ENCODE data around the gene SEC31A. TPM values are rescaled to one million over a fixed set of nuclear protein-coding genes. Genes with fewer than 3 reads are reported as not detected.
"Not testable (repeated sequence)": the region's sequence is repeated elsewhere in the genome, so short reads cannot be mapped to it uniquely, and the experiment has no call there.

The SEC31A gene, protein sequence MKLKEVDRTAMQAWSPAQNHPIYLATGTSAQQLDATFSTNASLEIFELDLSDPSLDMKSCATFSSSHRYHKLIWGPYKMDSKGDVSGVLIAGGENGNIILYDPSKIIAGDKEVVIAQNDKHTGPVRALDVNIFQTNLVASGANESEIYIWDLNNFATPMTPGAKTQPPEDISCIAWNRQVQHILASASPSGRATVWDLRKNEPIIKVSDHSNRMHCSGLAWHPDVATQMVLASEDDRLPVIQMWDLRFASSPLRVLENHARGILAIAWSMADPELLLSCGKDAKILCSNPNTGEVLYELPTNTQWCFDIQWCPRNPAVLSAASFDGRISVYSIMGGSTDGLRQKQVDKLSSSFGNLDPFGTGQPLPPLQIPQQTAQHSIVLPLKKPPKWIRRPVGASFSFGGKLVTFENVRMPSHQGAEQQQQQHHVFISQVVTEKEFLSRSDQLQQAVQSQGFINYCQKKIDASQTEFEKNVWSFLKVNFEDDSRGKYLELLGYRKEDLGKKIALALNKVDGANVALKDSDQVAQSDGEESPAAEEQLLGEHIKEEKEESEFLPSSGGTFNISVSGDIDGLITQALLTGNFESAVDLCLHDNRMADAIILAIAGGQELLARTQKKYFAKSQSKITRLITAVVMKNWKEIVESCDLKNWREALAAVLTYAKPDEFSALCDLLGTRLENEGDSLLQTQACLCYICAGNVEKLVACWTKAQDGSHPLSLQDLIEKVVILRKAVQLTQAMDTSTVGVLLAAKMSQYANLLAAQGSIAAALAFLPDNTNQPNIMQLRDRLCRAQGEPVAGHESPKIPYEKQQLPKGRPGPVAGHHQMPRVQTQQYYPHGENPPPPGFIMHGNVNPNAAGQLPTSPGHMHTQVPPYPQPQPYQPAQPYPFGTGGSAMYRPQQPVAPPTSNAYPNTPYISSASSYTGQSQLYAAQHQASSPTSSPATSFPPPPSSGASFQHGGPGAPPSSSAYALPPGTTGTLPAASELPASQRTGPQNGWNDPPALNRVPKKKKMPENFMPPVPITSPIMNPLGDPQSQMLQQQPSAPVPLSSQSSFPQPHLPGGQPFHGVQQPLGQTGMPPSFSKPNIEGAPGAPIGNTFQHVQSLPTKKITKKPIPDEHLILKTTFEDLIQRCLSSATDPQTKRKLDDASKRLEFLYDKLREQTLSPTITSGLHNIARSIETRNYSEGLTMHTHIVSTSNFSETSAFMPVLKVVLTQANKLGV
- 65.6 and 93.7 TPM in 2 replicates for total RNA-seq (2014; rRNA removed; shearing (Covaris generic))
- polyA plus RNA-seq (2015; cell fraction: cytosol; rRNA removed) = 92.6 and 115 TPM in 2 replicates
- polyA plus RNA-seq (2015; cell fraction: nucleus; rRNA removed) = 257 and 277 TPM in 2 replicates

DNA sequence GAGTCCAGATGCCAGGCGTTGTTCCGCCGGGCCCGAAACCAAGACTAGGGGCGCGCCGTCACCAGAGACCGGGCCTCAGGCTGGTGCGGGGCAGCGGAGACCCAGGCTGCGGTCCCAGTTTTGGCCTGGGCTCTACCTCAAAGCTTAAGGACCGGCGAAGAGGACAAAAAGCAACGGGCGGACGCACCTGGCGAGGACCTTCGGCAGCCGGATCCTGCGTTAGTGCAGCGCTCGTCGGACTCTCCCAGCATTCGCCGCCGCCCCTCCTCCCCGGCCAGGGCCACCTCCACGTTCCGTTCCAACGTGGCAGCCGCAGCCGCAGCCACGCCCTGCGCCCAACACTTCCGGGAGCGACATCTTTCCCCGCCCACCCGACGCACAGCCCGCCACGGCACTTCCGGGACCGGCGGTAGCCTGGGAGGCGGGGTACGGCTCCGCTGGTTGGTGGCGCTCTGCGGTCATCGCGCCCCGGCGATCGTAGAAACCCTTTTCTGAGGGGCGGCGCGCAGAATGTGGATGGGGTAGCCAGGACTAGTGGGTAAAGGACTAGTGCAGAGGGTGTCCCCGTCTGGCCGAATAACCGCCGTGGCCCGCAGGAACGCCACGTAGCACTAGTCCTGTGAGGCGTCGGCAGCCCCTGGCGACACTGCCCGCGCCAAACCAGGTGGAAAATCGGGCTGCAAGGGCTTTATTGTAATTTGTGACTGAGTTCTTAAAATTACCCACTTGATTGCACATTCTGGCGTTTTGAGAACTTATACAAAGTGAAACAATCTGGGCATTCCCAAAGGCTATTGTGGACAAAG lies at the start of gene SEC31A:
Gene SEC31A (minus strand): TSS at position 253 of the 806 bp plus-strand sequence. CDS start 9,217 bp downstream, outside the sequence.
- peak; percentile 95 for DNase-seq (ENCODE audit: low read depth)

DNA sequence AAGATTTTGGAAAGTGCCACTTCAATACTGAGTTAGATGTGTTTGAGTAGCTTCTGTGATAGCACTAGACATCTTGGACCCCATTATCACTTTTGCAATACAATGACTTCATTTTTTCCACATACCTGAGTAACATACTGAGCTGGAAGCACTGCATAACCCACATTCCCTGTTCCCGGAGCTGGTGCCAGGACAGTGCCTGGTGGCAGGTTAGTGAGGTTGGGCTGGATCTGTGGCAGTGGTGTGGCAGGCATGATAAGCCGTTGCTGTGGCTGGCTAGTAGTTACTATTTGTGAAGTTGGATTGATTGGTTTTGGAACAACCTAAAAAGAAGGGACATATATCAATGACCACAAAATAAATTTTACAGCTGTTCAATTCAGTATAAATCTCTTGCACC lies 48.5 kb upstream of the SEC31A start:
- no peak for DNase-seq (ENCODE audit: low read depth)

DNA sequence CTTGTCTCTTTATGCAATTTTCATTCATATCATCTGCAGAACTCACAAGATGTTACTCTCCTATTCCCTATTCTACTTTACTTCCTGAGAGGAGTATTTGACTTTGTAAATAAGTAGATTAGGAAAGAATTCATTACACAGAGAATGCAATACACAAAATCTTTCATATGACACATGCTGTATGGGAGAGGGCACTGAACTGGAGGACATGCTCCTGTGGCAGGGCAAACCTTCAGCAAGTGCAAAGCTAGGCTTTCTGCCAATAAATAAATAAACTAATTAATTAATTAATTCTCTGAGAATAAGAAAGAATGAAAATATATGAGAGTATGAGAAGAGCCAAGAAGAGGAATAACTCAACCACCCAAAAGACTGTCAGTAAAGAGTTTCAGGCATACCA lies 43.5 kb upstream of the SEC31A start:
- DNase-seq (ENCODE audit: low read depth) = no peak

DNA sequence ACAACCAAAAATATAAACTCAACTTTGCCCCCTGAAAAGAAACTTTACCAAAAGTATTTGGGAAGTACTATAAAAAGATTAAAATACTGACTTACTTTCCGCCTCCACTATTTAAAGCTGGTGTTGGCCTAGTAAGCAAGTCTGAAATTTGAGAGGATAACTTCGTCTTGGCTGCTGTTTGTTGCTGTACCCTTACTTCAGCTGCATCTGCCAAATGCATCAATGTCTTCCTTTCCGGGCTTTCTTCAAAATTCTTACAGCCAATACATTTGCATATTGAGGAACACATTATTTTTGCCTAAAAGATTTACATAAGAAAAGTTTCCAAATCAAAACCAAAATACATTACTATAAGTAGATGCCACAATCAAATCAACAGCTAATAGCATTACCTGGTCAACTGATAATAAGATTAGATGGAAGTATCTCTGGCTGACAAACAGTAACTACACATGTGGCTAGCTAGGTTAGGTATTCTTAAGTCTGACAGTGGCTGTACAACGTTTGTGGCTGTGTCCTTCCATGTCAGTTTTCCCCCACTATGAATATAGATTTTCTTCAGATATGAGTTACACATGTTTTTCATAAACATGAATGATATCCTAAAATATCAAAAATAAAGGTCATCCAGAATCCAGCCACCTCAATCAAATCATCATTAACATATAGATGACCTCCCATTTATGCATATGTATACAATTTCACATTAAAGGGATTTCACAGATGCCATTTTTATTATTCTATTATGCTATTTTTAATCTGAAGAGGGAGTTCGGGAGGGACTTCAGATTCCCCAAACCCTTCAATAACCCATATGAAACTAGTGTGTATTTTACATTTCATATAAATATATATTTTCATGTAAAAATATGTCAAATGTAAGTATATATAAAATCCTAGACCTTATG lies 40.1 kb upstream of the SEC31A start:
- DNase-seq (ENCODE audit: low read depth) = no peak

DNA sequence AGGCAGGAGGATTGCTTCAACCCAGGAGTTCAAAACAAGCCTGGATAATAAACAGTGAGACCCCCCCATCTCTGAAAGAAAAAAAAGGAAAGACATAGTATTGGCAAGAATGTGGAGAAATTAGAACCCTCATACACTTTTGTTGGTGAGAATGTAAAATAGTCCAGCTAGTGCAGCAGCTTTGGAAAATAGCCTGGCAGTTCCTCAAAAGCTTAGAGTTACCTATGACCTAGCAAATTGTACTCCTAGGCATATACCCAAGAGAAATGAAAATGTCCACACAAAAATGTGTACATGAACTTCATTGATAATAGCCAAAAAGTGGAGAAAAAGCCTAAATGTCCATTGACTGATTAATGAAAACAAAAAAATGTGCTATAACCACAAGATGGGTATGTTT lies 30.8 kb upstream of the SEC31A start:
- DNase-seq (ENCODE audit: low read depth) = no peak

DNA sequence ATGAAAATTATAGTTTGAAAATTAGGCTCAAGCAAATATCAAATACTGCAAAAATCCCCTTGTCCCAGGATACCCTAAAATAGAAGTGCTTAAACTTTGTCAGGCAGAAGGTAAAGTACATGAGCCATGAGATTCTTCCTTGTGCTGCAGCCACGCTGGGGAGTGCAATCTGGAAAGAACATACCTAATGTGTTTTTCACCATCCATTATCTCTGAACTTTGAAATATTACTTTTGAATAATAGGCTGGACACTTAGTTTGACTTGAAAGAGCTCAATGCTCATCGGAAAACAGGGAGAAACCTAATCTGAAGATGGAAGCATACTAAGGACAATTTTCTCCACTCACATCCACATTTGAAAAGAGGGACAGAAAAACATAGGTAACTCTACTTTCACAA lies 28.4 kb upstream of the SEC31A start:
- DNase-seq (ENCODE audit: low read depth) = no peak

DNA sequence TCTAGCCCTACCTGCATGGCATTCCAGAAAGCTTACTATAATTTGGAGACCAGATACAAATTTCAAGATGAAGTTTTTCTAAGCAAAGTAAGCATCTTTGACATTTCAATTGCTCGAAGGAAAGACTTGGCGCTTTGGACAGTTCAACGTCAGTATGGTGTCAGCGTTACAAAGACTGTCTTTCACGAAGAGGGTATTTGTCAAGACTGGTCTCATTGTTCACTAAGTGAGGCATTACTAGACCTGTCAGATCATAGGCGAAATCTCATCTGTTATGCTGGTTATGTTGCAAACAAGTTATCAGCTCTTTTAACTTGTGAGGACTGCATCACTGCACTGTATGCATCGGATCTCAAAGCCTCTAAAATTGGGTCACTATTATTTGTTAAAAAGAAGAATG lies 27.1 kb upstream of the SEC31A start:
- no peak for DNase-seq (ENCODE audit: low read depth)

DNA sequence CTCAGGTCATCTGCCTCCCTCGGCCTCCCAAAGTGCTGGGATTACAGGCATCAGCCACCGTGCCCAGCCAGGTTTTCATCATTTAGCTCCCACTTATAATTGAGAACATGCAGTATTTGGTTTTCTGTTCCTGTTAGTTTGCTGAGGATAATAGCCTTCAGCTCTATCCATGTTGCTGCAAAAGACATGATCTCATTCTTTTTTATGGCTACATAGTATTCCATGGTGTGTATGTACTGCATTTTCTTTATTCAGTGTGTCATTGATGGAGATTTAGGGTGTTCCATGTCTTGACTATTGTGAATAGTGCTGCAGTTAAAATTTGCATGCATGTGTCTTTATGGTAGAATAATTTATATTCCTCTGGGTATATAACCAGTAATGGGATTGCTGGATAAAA lies 23.0 kb upstream of the SEC31A start:
- not testable (repeated sequence) for DNase-seq (ENCODE audit: low read depth)

DNA sequence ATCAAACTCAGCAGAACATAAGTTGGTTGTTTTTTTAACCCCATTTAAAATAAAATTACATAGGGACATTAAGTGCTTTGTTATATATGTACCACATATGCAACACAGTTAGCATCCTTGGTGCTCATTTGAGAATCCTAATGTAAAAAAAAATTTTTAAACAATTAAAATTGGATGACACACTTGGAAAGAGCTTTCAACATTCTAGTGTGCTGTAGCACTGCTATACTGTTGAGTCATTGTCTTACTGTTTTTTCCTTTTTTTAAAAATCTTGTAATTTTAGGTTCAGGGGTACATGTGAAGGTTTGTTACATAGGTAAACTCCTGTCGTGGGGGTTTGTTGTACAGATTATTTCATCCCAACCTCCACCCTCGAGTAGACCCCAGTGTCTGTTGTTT lies 22.4 kb upstream of the SEC31A start:
- no peak for DNase-seq (ENCODE audit: low read depth)

DNA sequence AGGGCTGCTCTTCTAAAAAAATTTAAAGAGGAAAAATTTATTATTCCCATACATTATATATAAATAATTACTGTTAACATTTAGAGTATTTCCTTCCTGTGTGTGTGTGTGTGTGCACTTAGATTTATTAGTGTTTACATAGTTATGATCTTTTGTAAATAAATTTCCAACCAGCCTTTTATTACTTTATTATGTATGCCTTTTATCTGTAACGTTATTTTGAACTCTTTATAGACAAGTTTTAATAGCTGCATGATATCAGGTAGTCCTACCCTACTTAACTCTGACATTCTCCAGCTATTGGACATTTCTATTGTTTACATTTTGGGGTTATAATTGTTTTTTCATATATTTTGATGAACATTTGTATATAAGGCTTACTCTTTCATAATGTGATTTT lies 18.4 kb upstream of the SEC31A start:
- DNase-seq (ENCODE audit: low read depth) = no peak

DNA sequence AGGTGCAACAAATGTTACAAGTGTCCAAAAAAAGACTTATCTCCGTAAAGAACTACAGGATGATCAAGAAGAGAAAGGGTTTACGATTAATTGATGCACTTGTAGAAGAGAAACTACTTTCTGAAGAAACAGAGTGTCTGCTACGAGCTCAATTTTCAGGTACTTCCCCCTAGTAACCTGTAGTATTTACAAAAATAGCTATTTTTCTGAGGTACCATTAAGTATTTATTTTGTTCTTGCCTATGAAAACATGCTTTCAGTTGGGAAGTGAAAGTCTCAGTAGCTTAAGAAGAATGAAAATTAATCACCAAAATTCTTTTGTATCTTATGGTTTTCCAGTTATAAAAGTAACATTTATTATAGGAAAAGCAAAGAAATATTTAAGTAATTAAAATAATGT lies 15.5 kb upstream of the SEC31A start:
- DNase-seq (ENCODE audit: low read depth) = no peak

DNA sequence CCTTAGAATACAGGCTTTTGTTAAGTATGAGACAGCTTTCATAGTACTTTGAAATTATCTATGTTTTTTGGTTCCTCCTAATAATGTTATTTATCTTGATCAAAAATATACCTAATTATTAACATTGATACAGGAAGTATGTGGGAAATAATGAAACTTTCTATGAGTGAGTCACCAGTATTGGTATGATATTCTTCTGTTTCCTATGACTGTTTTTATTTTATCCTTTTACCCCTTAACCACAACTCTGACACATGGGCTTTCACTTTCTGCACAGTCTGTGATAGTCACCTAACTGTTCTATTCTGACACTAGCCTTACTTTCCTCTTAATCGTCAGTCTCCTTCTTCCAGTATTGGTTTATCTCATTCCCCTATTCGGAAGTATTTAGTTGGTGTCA lies 14.3 kb upstream of the SEC31A start:
- peak; percentile 81 for DNase-seq (ENCODE audit: low read depth)

DNA sequence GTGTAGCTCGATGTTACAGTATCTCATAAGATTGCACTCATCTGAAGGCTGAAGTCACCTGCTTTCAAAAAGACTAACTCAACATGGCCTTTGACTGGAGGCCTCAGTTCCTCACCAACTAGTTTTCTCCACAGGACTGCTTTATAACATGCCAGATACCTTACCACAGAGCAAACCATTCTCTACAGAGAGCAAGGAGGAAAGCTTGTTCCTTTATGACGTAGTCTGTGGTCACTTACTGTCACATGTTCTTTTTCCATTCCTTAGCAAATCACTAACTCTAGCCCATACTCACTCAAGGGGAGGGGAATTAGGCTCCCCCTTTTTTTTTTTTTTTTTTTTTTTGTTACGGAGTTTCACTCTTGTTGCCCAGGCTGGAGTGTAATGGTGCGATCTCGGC lies 12.8 kb upstream of the SEC31A start:
- no peak for DNase-seq (ENCODE audit: low read depth)

DNA sequence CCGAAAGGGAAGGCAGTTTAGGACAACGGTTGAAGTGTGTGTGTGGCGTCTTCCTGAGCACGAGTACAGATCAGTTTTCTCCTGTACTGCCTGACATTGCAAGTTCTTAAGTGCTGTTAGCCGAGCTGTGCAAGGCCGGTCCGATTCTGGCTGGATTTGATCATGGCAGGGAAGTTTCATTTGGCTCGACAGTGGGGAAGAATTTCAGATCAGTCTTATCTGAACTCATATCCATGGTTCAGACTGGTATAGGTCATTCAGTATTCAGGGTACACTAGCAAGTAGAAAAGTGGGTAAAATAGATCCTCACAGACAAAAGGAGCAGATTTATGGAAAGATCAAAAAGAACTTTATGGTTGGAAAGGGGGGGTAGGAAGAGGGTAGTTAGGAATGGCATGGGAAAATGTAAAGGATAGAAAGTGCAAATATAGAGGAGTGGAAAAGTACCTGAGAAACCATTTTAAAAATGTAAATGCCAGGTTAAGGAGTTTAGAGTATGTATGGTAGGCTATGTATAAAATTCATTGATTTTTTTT lies 10.3 kb upstream of the SEC31A start:
- no peak for DNase-seq (ENCODE audit: low read depth)

DNA sequence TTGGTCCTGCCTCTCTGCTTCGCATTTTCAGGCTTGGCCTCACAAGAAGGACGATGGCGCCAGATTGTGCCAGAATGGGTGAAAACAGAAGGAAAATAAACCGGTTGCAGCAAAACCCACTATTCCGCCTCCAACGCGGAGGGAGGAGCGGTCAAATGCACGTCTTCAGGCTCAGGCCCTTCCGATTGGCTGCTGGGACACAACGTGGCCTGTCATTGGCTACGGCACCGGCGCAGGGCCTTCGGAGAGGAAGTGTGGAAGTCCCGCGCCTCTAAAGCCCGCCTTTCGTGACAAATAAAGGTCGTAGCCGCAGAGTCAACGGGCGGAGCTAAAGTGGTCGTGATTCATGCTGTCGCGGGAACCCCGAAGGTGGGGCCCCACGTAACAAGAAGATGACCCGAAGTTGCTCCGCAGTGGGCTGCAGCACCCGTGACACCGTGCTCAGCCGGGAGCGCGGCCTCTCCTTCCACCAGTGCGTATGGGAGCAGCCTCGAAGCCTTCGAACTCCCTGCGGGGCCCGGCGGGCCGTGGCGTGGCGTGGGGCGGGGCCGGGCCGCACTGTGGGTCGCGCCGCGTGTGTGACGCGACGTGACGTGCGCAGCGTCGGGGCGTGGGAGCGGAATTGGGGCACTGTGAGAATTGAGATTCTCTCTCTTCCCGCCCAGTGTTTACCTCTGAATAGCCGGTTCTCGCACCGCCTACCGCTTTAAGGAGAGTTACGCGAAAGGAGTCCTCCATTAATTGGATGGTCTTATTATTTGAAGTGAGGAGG lies 9.6 kb upstream of the SEC31A start, which contains the start of gene THAP9:
Gene THAP9 (plus strand): TSS at position 325 of the 772 bp plus-strand sequence. CDS start 68 bp downstream, at position 393.
- peak; percentile 99 for DNase-seq (ENCODE audit: low read depth)

DNA sequence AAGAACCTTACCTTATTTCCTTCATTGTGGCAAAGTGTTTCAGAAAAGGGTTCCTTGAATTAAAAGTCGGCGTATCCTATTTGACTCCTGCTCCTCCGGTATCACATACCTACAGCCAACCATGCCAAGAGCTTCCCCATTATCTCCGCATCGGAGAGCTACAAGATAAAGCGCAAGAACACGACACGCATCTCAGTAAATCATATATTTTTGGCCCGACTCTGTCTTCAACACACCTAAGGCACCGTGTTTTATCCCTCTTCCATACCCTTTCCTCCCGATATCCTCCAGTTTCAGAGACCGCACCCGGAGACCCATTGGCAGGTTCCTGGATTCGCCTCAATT lies 9.1 kb upstream of the SEC31A start:
- no peak for DNase-seq (ENCODE audit: low read depth)

DNA sequence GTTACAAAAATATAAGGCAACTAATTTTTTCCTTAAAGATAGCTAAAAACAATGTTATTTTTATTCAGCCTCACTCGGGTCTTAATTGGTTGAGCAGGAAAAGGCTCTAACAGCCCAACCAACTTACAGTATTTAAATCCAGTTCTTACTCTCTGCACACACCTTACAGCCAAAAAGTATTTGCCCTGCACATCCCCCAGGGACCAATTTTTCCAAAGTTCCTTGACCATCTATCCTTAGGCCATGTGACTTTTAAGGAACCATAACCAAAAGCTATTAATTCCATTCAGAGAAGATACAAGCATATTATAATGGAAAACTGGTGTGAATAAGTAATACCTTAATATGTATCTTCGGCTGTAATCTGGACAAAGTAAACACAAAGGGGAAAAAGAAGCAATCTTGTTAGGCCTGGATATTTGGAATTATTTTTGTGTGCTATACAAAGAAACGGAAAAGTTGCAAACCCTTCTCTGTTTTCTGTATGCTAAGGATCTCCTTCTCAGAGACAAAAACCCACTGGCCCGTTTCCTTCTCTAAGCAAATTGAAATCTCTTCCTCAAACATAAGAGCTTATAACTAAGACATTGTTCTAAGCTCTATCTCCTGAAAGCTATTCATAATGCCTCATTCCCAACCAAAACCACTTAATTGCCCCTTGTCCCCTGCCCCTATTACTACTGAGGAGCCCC lies 8.6 kb upstream of the SEC31A start:
- no peak for DNase-seq (ENCODE audit: low read depth)
